SH-SY5Y (cell line): Measurements from ENCODE around the gene PTPN14.

Experiments used
- GATA2 ChIP-seq: IDR thresholded peaks from 2 replicates; pipeline ENCODE4 v1.6.1; 2011; ENCODE audit warnings: mild to moderate bottlenecking, low read depth, low read length
- GATA3 ChIP-seq: IDR thresholded peaks from 2 replicates; pipeline ENCODE4 v1.6.1; 2011; ENCODE audit warnings: low read depth, mild to moderate bottlenecking, low read length, moderate library complexity

DNA sequence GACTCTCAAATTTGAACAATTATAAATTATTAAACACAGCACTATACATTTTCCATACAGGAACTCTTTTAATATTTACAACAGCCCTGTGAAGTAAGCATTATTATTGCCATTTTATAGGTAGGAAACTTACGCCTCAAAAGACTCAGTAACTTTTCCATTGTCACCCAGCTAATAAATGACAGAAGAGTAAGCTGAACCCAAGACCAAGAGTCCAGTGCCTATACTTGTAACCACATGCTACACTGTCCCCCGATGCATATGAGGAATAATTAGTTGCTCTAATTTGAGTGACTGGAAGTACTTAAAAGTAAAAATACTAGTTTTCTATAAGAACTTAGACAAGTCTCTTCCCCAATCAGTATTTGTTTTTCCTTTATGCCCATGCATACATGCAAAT is 88.5 kb downstream of the PTPN14 start:
- TF ChIP-seq GATA3 (no peak), GATA2 (no peak)
